Testis (tissue), 2 donors: Measurements from ENCODE around the gene C2orf49.

Experiments used
- POLR2A ChIP-seq: fragments of 450-650 bp; IDR thresholded peaks from one replicate; pipeline ENCODE4 v1.6.1; 2017; ENCODE audit warnings: antibody characterized with exemption, mild to moderate bottlenecking, moderate library complexity
- TF ChIP-seq, protein P1 (sequence below), 3 experiments: fragments of 450-650 bp in 2 of 3; fragments of 200-600 bp in 1 of 3; sonication (generic) in 1 of 3; IDR thresholded peaks; one replicate each; pipeline ENCODE4 v1.5.1; 2016 to 2019; ENCODE audit warnings: antibody characterized with exemption in 3 of 3, mild to moderate bottlenecking in 2 of 3, moderate library complexity in 1 of 3

DNA sequence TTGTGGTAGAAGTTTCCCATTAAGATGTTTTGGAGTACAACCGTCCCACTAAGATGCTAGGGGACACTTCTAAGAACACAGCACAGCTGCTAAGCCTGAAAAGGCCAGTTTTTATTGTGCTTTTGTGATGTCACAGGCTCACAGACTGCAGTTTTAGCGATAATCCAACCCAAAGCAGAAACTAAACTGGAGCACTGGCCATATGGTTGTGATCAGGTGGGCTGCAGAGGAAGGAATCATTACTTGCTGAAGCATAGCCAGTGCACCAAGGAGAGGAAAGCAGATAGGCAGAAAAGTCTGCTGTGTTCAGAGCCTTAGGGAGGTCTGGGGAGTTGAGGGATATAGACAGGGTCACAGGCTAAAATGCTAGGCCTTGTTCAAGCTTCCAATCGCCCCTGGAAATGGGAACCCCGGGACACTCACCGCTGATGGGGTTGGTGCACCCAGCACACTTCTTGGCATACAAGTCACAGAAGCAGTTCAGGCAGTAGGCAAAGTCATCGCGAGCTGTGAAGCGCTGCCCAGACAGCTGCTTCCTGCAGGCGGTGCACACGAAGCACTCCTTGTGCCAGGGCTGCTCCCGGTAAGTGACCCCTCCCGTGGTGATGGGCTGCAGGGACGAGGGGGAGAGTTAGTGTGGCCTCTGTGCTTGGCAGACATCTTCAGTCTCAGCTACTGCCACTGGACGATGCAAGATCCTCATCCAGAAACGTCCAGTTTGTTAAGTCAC is 25.7 kb downstream of the C2orf49 start:
- TF ChIP-seq, protein P1, sequence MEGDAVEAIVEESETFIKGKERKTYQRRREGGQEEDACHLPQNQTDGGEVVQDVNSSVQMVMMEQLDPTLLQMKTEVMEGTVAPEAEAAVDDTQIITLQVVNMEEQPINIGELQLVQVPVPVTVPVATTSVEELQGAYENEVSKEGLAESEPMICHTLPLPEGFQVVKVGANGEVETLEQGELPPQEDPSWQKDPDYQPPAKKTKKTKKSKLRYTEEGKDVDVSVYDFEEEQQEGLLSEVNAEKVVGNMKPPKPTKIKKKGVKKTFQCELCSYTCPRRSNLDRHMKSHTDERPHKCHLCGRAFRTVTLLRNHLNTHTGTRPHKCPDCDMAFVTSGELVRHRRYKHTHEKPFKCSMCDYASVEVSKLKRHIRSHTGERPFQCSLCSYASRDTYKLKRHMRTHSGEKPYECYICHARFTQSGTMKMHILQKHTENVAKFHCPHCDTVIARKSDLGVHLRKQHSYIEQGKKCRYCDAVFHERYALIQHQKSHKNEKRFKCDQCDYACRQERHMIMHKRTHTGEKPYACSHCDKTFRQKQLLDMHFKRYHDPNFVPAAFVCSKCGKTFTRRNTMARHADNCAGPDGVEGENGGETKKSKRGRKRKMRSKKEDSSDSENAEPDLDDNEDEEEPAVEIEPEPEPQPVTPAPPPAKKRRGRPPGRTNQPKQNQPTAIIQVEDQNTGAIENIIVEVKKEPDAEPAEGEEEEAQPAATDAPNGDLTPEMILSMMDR (IDR thresholded peaks at IDR 0.05), result no peak
- no peak for TF ChIP-seq POLR2A
